ENCODE data around the gene TTC34.

DNA sequence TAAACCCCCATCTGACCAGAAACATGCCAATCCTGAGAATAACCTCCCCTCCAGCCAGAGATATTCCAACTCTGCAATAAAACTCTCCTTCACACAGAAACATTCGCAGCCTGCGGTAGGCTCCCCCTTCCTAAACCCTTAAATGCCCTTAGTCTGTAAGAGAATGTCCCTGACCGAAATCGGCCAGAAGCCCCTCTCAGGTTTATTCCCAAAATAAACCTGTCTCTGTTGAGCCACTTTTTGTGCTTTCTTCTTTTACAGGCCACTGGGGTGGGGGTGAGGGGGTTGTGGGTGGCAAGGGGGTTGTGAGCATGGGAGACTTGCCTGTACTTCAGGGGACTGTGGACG is 210.3 kb downstream of the TTC34 start:
- TF ChIP-seq, protein P1, sequence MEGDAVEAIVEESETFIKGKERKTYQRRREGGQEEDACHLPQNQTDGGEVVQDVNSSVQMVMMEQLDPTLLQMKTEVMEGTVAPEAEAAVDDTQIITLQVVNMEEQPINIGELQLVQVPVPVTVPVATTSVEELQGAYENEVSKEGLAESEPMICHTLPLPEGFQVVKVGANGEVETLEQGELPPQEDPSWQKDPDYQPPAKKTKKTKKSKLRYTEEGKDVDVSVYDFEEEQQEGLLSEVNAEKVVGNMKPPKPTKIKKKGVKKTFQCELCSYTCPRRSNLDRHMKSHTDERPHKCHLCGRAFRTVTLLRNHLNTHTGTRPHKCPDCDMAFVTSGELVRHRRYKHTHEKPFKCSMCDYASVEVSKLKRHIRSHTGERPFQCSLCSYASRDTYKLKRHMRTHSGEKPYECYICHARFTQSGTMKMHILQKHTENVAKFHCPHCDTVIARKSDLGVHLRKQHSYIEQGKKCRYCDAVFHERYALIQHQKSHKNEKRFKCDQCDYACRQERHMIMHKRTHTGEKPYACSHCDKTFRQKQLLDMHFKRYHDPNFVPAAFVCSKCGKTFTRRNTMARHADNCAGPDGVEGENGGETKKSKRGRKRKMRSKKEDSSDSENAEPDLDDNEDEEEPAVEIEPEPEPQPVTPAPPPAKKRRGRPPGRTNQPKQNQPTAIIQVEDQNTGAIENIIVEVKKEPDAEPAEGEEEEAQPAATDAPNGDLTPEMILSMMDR (conservative IDR thresholded peaks at IDR 0.05 in 1 of 2, IDR thresholded peaks at IDR 0.05 in 1 of 2; ENCODE audit: extremely low read depth in 1 of 2, insufficient read depth in 1 of 2, low read depth in 1 of 2, low read length in 2 of 2), result no peak
- TF ChIP-seq EZH2 (IDR thresholded peaks at IDR 0.05; ENCODE audit: borderline replicate concordance, low read length), result no peak

Measured in mammary epithelial cell (primary cell).